ENCODE measurements around the gene CCR4.
"Not testable (repeated sequence)": the region's sequence is repeated elsewhere in the genome, so short reads cannot be mapped to it uniquely, and the experiment has no call there.

Gene CCR4

GRCh38 chr3:32954506-32954905, 3.1 kb downstream of the CCR4 start:
- DNase-seq, result no peak

GRCh38 chr3:32956750-32957570, 5.5 kb downstream of the CCR4 start:
- no peak for DNase-seq

GRCh38 chr3:32958509-32958908, 7.1 kb downstream of the CCR4 start:
- DNase-seq, result no peak

- DNase-seq, result no peak
Observed at GRCh38 chr3:32959371-32959770, 7.9 kb downstream of the CCR4 start.

- peak; percentile 45 to 71 for DNase-seq
Observed at GRCh38 chr3:32960404-32961170, 9.1 kb downstream of the CCR4 start.

- no peak for DNase-seq
Observed at GRCh38 chr3:32961189-32961715, 9.8 kb downstream of the CCR4 start.

GRCh38 chr3:32963871-32964270, 12.4 kb downstream of the CCR4 start:
- no peak for DNase-seq

GRCh38 chr3:32964781-32965180, 13.3 kb downstream of the CCR4 start:
- DNase-seq, result not testable (repeated sequence)

GRCh38 chr3:32965617-32966213, 14.3 kb downstream of the CCR4 start:
- not testable (repeated sequence) for DNase-seq

- DNase-seq, result not testable (repeated sequence)
Observed at GRCh38 chr3:32966627-32967026, 15.2 kb downstream of the CCR4 start.

GRCh38 chr3:32968166-32968919, 16.9 kb downstream of the CCR4 start:
- no peak for DNase-seq

GRCh38 chr3:32968920-32969389, 17.5 kb downstream of the CCR4 start:
- peak in 1 of 2 experiments; percentile 14 for DNase-seq

- peak in 1 of 2 experiments; percentile 13 for DNase-seq
Observed at GRCh38 chr3:32969656-32970055, 18.2 kb downstream of the CCR4 start.

- not testable (repeated sequence) for DNase-seq
Observed at GRCh38 chr3:32971291-32971690, 19.8 kb downstream of the CCR4 start.

GRCh38 chr3:32972482-32973146, 21.2 kb downstream of the CCR4 start:
- no peak for DNase-seq

- no peak for DNase-seq
Observed at GRCh38 chr3:32973982-32974381, 22.5 kb downstream of the CCR4 start.

- DNase-seq, result no peak
Observed at GRCh38 chr3:32975891-32976595, 24.6 kb downstream of the CCR4 start.

GRCh38 chr3:32977861-32978260, 26.4 kb downstream of the CCR4 start:
- no peak for DNase-seq

GRCh38 chr3:32978331-32978730, 26.9 kb downstream of the CCR4 start:
- no peak for DNase-seq

GRCh38 chr3:32983124-32983523, 31.7 kb downstream of the CCR4 start:
- no peak for DNase-seq

GRCh38 chr3:32984918-32985317, 33.5 kb downstream of the CCR4 start:
- DNase-seq, result not testable (repeated sequence)

Measured in NCI-H526 (cell line).